Activated CD4-positive, alpha-beta memory T cell treated with anti-CD3 and anti-CD28 coated beads for 36 hours (primary cell): Measurements from ENCODE around the gene FTCD. TPM values are rescaled to one million over a fixed set of nuclear protein-coding genes. Genes with fewer than 3 reads are reported as not detected.

Experiments
- CTCF ChIA-PET: fragments of 350-600 bp; sonication (Branson Sonifier 250); formaldehyde crosslinking; loops from one replicate; lab custom pipeline; 2021; ENCODE audit warnings: antibody characterized with exemption, inconsistent platforms; lab: Charles Lee
- POLR2A ChIA-PET: fragments of 350-600 bp; sonication (Branson Sonifier 250); formaldehyde crosslinking; loops from one replicate; lab custom pipeline; 2021; ENCODE audit warnings: antibody characterized with exemption; lab: Charles Lee
- DNase-seq: peaks from one replicate; pipeline ENCODE4 v3.0.0-alpha.2; 2020
- H3K27ac Mint-ChIP-seq: one replicate; pipeline ENCODE4 v1.8.0; 2021; ENCODE audit warnings: mixed read lengths
- H3K27me3 Mint-ChIP-seq: one replicate; pipeline ENCODE4 v1.8.0; 2021; ENCODE audit warnings: mixed read lengths
- H3K36me3 Mint-ChIP-seq: one replicate; pipeline ENCODE4 v1.8.0; 2021; ENCODE audit warnings: mixed read lengths
- H3K4me1 Mint-ChIP-seq: one replicate; pipeline ENCODE4 v1.8.0; 2021; ENCODE audit warnings: low read depth, mixed read lengths
- H3K4me3 Mint-ChIP-seq: one replicate; pipeline ENCODE4 v1.8.0; 2021; ENCODE audit warnings: mild to moderate bottlenecking, mixed read lengths
- H3K9me3 Mint-ChIP-seq: one replicate; pipeline ENCODE4 v1.8.0; 2021; ENCODE audit warnings: mixed read lengths
- intact Hi-C: fragments of 100-400 bp; cut with micrococcal nuclease; formaldehyde crosslinking; loops from one replicate; pipeline ENCODE4 v1.15.1; 2023
- total RNA-seq, 2 experiments: library from RNA; stranded (reverse); gene quantifications; one replicate each; pipeline ENCODE4 v1.2.3, GENCODE V29; 2021

Gene FTCD
- total RNA-seq, 2 experiments from 2014 or later: 0.22 TPM; not detected in 1

GRCh38 chr21:46096596-46097335 is 58.6 kb downstream of the FTCD start:
- peak; percentile 6 for DNase-seq
- Mint-ChIP-seq H3K4me1 (no peaks in the 10 kb centered on the region), H3K27ac (no peak overlapping the region), H3K27me3 (peaks cover 20% of the 10 kb centered on the region), H3K36me3 (no peaks in the 10 kb centered on the region), H3K9me3 (no peaks in the 10 kb centered on the region), H3K4me3 (peak overlapping the region; percentile 20)
- ChIA-PET CTCF (no interaction called here), POLR2A (no interaction called here)
- intact Hi-C loops: loop anchor here (5.0 kb wide), 1 partner anchor 124 kb away; no protein-coding TSS in a partner anchor

- Mint-ChIP-seq H3K27ac (no peak overlapping the region), H3K4me3 (no peak overlapping the region), H3K9me3 (peaks cover 3% of the 10 kb centered on the region), H3K4me1 (no peaks in the 10 kb centered on the region), H3K36me3 (no peaks in the 10 kb centered on the region), H3K27me3 (peaks cover 16% of the 10 kb centered on the region)
- POLR2A ChIA-PET: no interaction called here
- intact Hi-C loops: loop anchor here (5.0 kb wide), 1 partner anchor 124 kb away; no protein-coding TSS in a partner anchor
- peak; percentile 7 for DNase-seq
- CTCF ChIA-PET: interaction anchor here (1.1 kb wide), 1 partner anchor 48 kb away, joined by 4 read pairs; no protein-coding TSS in a partner anchor
These were observed 59.4 kb downstream of the FTCD start for GRCh38 chr21:46095814-46096595.

GRCh38 chr21:46095083-46095719 is 60.2 kb downstream of the FTCD start:
- no peaks in the 10 kb centered on the region for H3K36me3 Mint-ChIP-seq
- CTCF ChIA-PET: interaction anchor here (1.1 kb wide), 1 partner anchor 48 kb away, joined by 4 read pairs; no protein-coding TSS in a partner anchor
- H3K4me3 Mint-ChIP-seq: no peak overlapping the region
- POLR2A ChIA-PET: no interaction called here
- intact Hi-C loops: loop anchor here (5.0 kb wide), 1 partner anchor 123 kb away; no protein-coding TSS in a partner anchor
- no peaks in the 10 kb centered on the region for H3K4me1 Mint-ChIP-seq
- peaks cover 7% of the 10 kb centered on the region for H3K9me3 Mint-ChIP-seq
- DNase-seq: no peak
- no peak overlapping the region for H3K27ac Mint-ChIP-seq
- H3K27me3 Mint-ChIP-seq: peaks cover 8% of the 10 kb centered on the region

GRCh38 chr21:46094401-46095082 is 60.8 kb downstream of the FTCD start:
- no peak for DNase-seq
- ChIA-PET POLR2A (no interaction called here), CTCF (interaction anchor here (1.1 kb wide), 1 partner anchor 49 kb away, joined by 4 read pairs; no protein-coding TSS in a partner anchor)
- no peaks in the 10 kb centered on the region for H3K4me1 Mint-ChIP-seq
- peaks cover 9% of the 10 kb centered on the region for H3K9me3 Mint-ChIP-seq
- H3K36me3 Mint-ChIP-seq: no peaks in the 10 kb centered on the region
- no peak overlapping the region for H3K4me3 Mint-ChIP-seq
- H3K27me3 Mint-ChIP-seq: peaks cover 4% of the 10 kb centered on the region
- no peak overlapping the region for H3K27ac Mint-ChIP-seq
- intact Hi-C loops: loop anchor here (5.0 kb wide), 1 partner anchor 122 kb away; no protein-coding TSS in a partner anchor

GRCh38 chr21:46093668-46094400 is 61.5 kb downstream of the FTCD start:
- no peak for DNase-seq
- Mint-ChIP-seq H3K27me3 (peaks cover 2% of the 10 kb centered on the region), H3K27ac (no peak overlapping the region), H3K9me3 (peaks cover 9% of the 10 kb centered on the region), H3K4me1 (no peaks in the 10 kb centered on the region), H3K4me3 (no peak overlapping the region), H3K36me3 (no peaks in the 10 kb centered on the region)
- ChIA-PET CTCF (no interaction called here), POLR2A (no interaction called here)
- intact Hi-C loops: no loop called here

- H3K36me3 Mint-ChIP-seq: no peaks in the 10 kb centered on the region
- intact Hi-C loops: no loop called here
- CTCF ChIA-PET: no interaction called here
These were observed 62.3 kb downstream of the FTCD start for GRCh38 chr21:46092811-46093667.

GRCh38 chr21:46092026-46092764 is 63.2 kb downstream of the FTCD start:
- H3K36me3 Mint-ChIP-seq: no peaks in the 10 kb centered on the region
- intact Hi-C loops: no loop called here
- POLR2A ChIA-PET: no interaction called here
- peaks cover 22% of the 10 kb centered on the region for H3K9me3 Mint-ChIP-seq
- no peak overlapping the region for H3K27ac Mint-ChIP-seq
- peaks cover 2% of the 10 kb centered on the region for H3K27me3 Mint-ChIP-seq
- no peaks in the 10 kb centered on the region for H3K4me1 Mint-ChIP-seq
- no peak overlapping the region for H3K4me3 Mint-ChIP-seq
- no peak for DNase-seq
- CTCF ChIA-PET: no interaction called here

More at GRCh38 chr21:46092811-46093667, 62.3 kb downstream of the FTCD start:
- H3K27me3 Mint-ChIP-seq: peaks cover 2% of the 10 kb centered on the region
- H3K27ac Mint-ChIP-seq: no peak overlapping the region
- no peak overlapping the region for H3K4me3 Mint-ChIP-seq
- POLR2A ChIA-PET: no interaction called here
- H3K4me1 Mint-ChIP-seq: no peaks in the 10 kb centered on the region
- no peak for DNase-seq
- peaks cover 16% of the 10 kb centered on the region for H3K9me3 Mint-ChIP-seq

GRCh38 chr21:46091631-46092025 is 63.8 kb downstream of the FTCD start:
- H3K27ac Mint-ChIP-seq: no peak overlapping the region
- ChIA-PET CTCF (no interaction called here), POLR2A (no interaction called here)
- no peak overlapping the region for H3K4me3 Mint-ChIP-seq
- H3K36me3 Mint-ChIP-seq: peaks cover 2% of the 10 kb centered on the region
- no peak for DNase-seq
- peaks cover 28% of the 10 kb centered on the region for H3K9me3 Mint-ChIP-seq
- H3K27me3 Mint-ChIP-seq: no peaks in the 10 kb centered on the region
- intact Hi-C loops: no loop called here
- H3K4me1 Mint-ChIP-seq: no peaks in the 10 kb centered on the region

- Mint-ChIP-seq H3K4me1 (no peaks in the 10 kb centered on the region), H3K4me3 (no peak overlapping the region), H3K9me3 (peaks cover 28% of the 10 kb centered on the region), H3K36me3 (peaks cover 2% of the 10 kb centered on the region), H3K27ac (no peak overlapping the region), H3K27me3 (no peaks in the 10 kb centered on the region)
- ChIA-PET CTCF (no interaction called here), POLR2A (no interaction called here)
- intact Hi-C loops: no loop called here
- no peak for DNase-seq
These were observed 64.3 kb downstream of the FTCD start for GRCh38 chr21:46091118-46091517.

GRCh38 chr21:46089285-46089684 is 66.1 kb downstream of the FTCD start:
- Mint-ChIP-seq H3K27me3 (no peaks in the 10 kb centered on the region), H3K36me3 (peaks cover 2% of the 10 kb centered on the region), H3K9me3 (peaks cover 31% of the 10 kb centered on the region), H3K4me1 (no peaks in the 10 kb centered on the region), H3K4me3 (no peak overlapping the region), H3K27ac (no peak overlapping the region)
- DNase-seq: no peak
- intact Hi-C loops: no loop called here
- POLR2A ChIA-PET: no interaction called here
- CTCF ChIA-PET: no interaction called here
